Brain pericyte (primary cell): ENCODE measurements around the gene ARHGEF37.

Source experiments
- DNase-seq: peaks from one replicate; pipeline ENCODE4 v3.0.0-alpha.2; 2012; ENCODE audit warnings: low read depth, low spot score

ARHGEF37 gene

DNA sequence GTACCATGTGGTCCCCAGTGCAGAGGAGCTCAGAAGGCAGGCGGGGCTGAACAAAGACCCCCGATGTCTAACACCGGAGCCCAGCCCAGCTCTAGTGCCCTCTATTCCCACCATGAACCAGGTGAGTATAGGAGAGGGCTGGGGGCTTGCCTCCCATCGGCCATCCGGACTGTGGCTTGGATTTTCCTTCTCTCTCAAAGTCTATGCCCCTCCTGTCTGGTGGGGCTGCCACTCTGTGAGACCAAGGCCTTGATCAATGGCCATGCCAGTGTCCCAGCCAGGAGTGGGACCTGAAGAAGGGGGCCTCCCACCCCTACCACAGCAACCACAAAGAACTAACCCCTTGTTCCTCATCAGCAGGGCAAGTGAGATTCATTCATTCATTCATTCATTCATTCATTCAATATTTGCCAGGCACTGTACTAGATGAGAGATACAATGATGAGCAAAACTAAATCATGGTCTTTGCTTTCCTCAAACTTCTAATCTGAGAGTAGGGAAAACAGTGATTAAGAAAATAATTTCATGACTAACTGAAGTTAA, 47.6 kb downstream of the ARHGEF37 start:
- no peak for DNase-seq

DNA sequence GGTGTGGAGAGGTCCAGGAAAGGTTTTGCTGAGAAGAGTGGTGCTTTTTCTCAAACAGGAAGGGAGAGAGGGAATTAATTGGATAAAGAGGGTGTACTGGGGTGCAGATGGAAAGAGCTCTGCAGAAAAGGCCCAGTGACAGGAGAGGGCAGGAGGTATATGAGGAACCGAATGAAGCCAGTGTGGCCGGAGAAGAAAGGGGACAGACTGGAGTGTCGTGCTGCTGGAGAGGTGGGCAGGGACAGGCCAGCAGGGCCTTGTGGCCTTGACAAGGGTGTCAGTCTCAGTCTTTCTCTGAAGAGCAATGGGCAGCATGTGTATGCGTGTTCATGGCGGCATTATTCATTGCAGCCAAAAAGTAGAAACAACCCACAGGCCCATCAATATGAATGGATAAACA, 48.1 kb downstream of the ARHGEF37 start:
- DNase-seq, result no peak

- DNase-seq, result no peak
Observed at GRCh38 chr5:149630337-149630736, 49.0 kb downstream of the ARHGEF37 start.

GRCh38 chr5:149631506-149631905, 50.2 kb downstream of the ARHGEF37 start:
- DNase-seq, result no peak

- DNase-seq, result no peak
Observed at GRCh38 chr5:149632311-149633251, 51.3 kb downstream of the ARHGEF37 start.

DNA sequence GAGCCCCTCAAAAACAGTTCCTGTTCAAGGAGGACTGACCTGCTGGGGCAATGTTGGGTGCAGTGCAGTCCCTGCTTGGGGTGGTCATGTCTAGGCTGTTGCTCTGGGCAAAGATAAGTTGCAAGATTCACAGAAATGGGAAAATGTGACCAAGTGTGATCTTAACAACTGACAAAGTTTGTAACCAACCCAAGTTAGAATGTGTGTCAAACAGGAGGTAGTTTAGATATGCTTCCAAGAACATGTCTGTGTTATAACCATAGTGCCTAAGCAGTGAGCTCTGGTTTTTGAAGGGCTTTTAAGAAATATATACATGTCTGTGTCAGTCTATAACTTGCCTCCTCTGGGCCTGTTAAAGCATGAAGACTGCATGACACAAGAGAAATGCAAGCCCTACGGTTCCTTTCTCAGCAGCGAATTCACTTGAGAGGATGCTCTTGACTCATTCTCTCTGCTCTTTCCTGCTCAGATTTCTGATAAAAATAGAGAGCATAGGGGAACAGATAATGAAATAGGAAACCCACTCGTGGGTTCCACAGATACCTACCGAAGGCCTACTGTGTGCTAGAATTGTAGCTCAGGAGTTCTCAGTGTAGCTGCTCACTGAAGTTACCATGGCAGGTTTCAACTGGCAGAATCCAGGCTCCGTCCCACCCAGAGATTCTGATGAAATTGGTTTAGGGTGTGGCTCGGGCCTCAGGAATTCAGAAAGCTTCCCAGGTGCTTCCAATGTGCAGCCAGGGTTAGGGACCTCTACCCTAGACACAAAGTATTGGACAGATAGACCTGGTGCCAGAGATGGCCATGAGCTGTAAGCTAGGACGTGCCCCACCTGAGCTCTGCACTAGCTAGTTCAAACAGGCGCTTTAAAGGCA, 52.4 kb downstream of the ARHGEF37 start:
- no peak for DNase-seq

GRCh38 chr5:149635394-149635793, 54.1 kb downstream of the ARHGEF37 start:
- DNase-seq, result no peak

- no peak for DNase-seq
Observed at GRCh38 chr5:149636191-149636860, 55.0 kb downstream of the ARHGEF37 start.

GRCh38 chr5:149636861-149637246, 55.6 kb downstream of the ARHGEF37 start:
- no peak for DNase-seq

GRCh38 chr5:149638136-149638535, 56.8 kb downstream of the ARHGEF37 start:
- no peak for DNase-seq

- DNase-seq, result no peak
Observed at GRCh38 chr5:149638546-149639241, 57.4 kb downstream of the ARHGEF37 start.

- no peak for DNase-seq
Observed at GRCh38 chr5:149639737-149640136, 58.4 kb downstream of the ARHGEF37 start.

GRCh38 chr5:149640350-149640999, 59.2 kb downstream of the ARHGEF37 start:
- DNase-seq, result no peak

DNA sequence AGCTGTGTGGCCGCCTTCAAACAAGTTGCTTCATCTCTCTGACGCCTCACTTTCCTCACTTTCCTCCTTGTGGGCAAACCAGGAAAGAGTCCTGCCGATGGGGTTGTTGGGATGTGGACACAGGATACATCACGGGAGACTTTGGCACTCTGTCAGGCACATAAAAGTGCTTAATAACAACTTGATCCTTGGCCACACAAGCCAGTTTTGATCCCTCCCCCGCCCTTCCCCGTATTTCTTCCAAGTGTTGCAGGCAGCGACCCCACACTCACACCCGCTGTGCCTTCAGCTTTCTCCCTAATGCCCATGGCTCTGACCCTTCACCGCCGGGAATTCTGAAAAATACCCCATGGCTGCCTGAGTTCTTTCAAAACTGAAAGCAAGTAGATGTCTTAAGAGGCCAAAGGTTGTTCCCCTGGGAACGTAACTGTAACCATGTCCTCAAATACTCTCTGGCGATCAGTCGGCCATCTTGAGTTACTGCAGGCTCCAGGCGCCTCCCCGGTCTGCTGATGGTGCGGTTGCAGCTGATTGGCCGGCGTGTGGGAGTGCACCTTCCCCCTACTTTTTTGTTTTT, 59.8 kb downstream of the ARHGEF37 start:
- DNase-seq, result peak; percentile 67

DNA sequence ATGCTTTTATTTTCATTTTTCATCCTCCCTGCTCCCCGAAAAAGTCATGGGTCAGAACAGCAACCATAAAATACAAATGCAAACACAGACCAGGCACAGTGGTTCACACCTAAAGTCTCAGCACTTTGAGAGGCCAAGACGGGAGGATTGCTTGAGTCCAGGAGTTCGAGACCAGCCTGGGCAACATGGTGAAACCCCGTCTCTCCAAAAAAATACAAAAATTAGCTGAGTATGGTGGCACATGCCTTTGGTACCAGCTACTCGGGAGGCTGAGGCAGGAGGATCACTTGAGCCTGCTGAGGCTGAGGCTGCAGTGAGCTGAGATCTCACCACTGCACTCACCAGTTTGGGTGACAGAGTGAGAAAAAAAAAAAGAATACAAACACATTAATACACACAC, 60.3 kb downstream of the ARHGEF37 start:
- no peak for DNase-seq

DNA sequence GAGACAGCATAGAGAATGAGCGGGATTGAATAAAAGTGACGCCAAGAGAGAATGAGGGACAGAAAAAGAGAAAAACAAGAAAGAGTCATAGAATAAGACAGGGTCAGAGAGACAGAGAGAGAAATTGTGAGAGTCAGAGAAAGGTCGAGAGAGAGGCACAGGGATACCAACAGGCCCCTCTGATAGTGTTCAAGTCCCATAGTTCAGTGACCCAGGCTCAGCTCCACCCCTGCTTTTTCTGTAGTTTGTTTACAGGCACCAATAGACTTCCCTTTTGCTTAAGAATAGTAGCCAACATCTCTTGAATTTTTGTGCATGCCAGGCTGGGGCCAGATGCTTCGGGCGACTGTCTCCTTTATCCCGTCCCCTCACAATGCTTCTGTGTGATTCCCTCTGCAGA, 62.5 kb downstream of the ARHGEF37 start:
- DNase-seq, result no peak

- no peak for DNase-seq
Observed at GRCh38 chr5:149644629-149645028, 63.3 kb downstream of the ARHGEF37 start.

DNA sequence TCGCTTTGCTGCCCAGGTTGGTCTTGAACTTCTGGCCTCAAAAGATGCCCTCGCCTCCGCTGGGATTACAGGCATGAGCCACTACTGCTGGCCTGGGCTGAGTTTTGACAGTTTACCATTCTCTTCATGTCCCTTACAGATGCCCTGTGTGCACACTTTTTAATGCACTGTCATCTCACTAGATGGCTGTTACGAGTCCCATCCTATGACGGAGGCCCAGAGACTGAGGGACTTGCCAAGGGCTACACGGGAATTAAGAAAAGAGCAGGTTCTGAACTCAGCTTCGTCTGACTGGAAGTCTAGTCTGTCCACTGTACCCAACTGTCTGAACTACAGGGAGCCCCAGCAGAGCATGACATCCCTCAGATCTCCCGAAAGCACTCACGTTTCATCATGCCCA, 63.9 kb downstream of the ARHGEF37 start:
- DNase-seq, result no peak

- no peak for DNase-seq
Observed at GRCh38 chr5:149645725-149646124, 64.4 kb downstream of the ARHGEF37 start.

GRCh38 chr5:149646564-149646963, 65.3 kb downstream of the ARHGEF37 start:
- DNase-seq, result no peak
